ENCODE results near the gene ZFAND3. TPM values are rescaled to one million over a fixed set of nuclear protein-coding genes. Genes with fewer than 3 reads are reported as not detected.
A peak's percentile ranks its signal among the peaks of the same experiment; 100 is the strongest.

The ZFAND3 gene
- total and polyA plus RNA-seq, 8 donors: 19.8 to 164 (median 37.3) TPM

- WGBS, 5 donors: 65 to 95% (median 91%) methylated on average over 2 to 3 of the region's 3 CpGs
- Histone ChIP-seq H3K4me3 (no peak overlapping the region), H3K27me3 (no peaks in the 10 kb centered on the region), H3K4me1 (peaks cover 23 to 56% (median 41%) of the 10 kb centered on the region in 4 donors), H3K27ac (no peak overlapping the region), H3K36me3 (no peaks in the 10 kb centered on the region), H3K9me3 (peaks cover 0 to 8% (median 0%) of the 10 kb centered on the region in 4 donors)
- intact Hi-C loops (cut with DNase I; ENCODE audit: low total_unique reads): no loop called here
- TF ChIP-seq EP300 (IDR thresholded peaks at IDR 0.05): no peak
- TF ChIP-seq POLR2AphosphoS5 (IDR thresholded peaks at IDR 0.05): no peak
- no peak for TF ChIP-seq CTCF (IDR thresholded peaks at IDR 0.05)
- no peak for TF ChIP-seq POLR2A (IDR thresholded peaks at IDR 0.05)
- no peak for DNase-seq
These were observed 55.2 kb downstream of the ZFAND3 start for GRCh38 chr6:37874726-37875125.

GRCh38 chr6:37875561-37876309 is 56.2 kb downstream of the ZFAND3 start:
- peaks cover 0 to 8% (median 0%) of the 10 kb centered on the region in 4 donors for H3K9me3 ChIP-seq
- H3K27me3 ChIP-seq: no peaks in the 10 kb centered on the region
- intact Hi-C loops (cut with DNase I; ENCODE audit: low total_unique reads): no loop called here
- peaks cover 27 to 62% (median 45%) of the 10 kb centered on the region in 4 donors for H3K4me1 ChIP-seq
- no peak for DNase-seq
- no peaks in the 10 kb centered on the region for H3K36me3 ChIP-seq
- no peak overlapping the region for H3K4me3 ChIP-seq
- no peak overlapping the region for H3K27ac ChIP-seq
- TF ChIP-seq POLR2AphosphoS5 (IDR thresholded peaks at IDR 0.05): no peak
- TF ChIP-seq EP300 (IDR thresholded peaks at IDR 0.05): no peak
- WGBS, 5 donors: 78 to 89% (median 84%) methylated on average over 5 of the region's 5 CpGs

GRCh38 chr6:37876843-37877242 is 57.3 kb downstream of the ZFAND3 start:
- 81 to 86% (median 83%) methylated on average over 4 of the region's 4 CpGs for WGBS, 5 donors
- intact Hi-C loops (cut with DNase I; ENCODE audit: low total_unique reads): no loop called here
- Histone ChIP-seq H3K4me3 (no peak overlapping the region), H3K27me3 (no peaks in the 10 kb centered on the region), H3K4me1 (peaks cover 27 to 71% (median 50%) of the 10 kb centered on the region in 4 donors), H3K36me3 (no peaks in the 10 kb centered on the region), H3K9me3 (peaks cover 0 to 1% (median 0%) of the 10 kb centered on the region in 4 donors), H3K27ac (no peak overlapping the region)
- TF ChIP-seq POLR2AphosphoS5 (IDR thresholded peaks at IDR 0.05) (no peak), POLR2A (IDR thresholded peaks at IDR 0.05) (no peak), EP300 (IDR thresholded peaks at IDR 0.05) (no peak), CTCF (IDR thresholded peaks at IDR 0.05) (no peak)
- no peak for DNase-seq

GRCh38 chr6:37877373-37878149 is 58.0 kb downstream of the ZFAND3 start:
- no peaks in the 10 kb centered on the region for H3K27me3 ChIP-seq
- H3K27ac ChIP-seq: peak overlapping the region in 1 of 5 donors; percentile 30
- no peaks in the 10 kb centered on the region for H3K36me3 ChIP-seq
- no peaks in the 10 kb centered on the region for H3K9me3 ChIP-seq
- TF ChIP-seq EP300 (IDR thresholded peaks at IDR 0.05) (no peak), POLR2A (IDR thresholded peaks at IDR 0.05) (no peak), CTCF (IDR thresholded peaks at IDR 0.05) (no peak), POLR2AphosphoS5 (IDR thresholded peaks at IDR 0.05) (no peak)
- peaks cover 31 to 78% (median 55%) of the 10 kb centered on the region in 4 donors for H3K4me1 ChIP-seq
- 65 to 87% (median 84%) methylated on average over 6 of the region's 6 CpGs for WGBS, 5 donors
- intact Hi-C loops (cut with DNase I; ENCODE audit: low total_unique reads): no loop called here
- no peak overlapping the region for H3K4me3 ChIP-seq
- DNase-seq: no peak

Measured in stomach (tissue), 9 donors.